ENCODE data around the gene GTF2F1. TPM values are rescaled to one million over a fixed set of nuclear protein-coding genes. Genes with fewer than 3 reads are reported as not detected.

GTF2F1 gene
- polyA plus RNA-seq, 1 of the 3 experiments (the other 2 are of a cell fraction) = 104 TPM

DNA sequence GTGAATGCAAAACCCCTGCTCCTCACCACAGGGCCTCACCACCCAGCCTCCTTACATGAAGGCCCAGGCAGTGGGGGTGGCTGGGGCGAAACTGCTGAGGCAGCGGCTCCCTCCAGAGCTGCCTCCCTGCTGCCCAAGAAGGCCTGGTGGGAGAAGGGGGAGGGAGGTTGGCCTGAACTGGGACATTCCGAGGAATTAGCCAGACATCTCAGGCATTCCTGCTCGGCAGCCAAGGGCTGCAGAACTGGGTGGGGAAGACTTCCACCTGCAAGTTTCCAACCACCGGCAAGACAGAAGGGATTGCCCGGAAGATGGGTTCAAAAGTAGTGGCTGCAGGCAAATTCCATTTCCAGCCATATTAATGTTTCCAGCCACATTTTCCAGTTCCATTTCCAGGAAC is 14.9 kb downstream of the GTF2F1 start:
- H3K36me3 ChIP-seq (replicated peaks in 1 of 2; ENCODE audit: control insufficient read depth in 1 of 2, insufficient read depth in 2 of 2, low read length in 1 of 2) = peaks cover 30 to 36% of the 10 kb centered on the region in 2 experiments
- TF ChIP-seq MAX (IDR thresholded peaks at IDR 0.05; ENCODE audit: low read depth) = no peak
- TF ChIP-seq, protein P1, sequence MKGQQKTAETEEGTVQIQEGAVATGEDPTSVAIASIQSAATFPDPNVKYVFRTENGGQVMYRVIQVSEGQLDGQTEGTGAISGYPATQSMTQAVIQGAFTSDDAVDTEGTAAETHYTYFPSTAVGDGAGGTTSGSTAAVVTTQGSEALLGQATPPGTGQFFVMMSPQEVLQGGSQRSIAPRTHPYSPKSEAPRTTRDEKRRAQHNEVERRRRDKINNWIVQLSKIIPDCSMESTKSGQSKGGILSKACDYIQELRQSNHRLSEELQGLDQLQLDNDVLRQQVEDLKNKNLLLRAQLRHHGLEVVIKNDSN (IDR thresholded peaks at IDR 0.05; ENCODE audit: borderline replicate concordance, low read depth) = no peak
- TF ChIP-seq MXI1 (IDR thresholded peaks at IDR 0.05; ENCODE audit: low read depth, low read length) = no peak
- TF ChIP-seq MEF2A (IDR thresholded peaks at IDR 0.05; ENCODE audit: borderline replicate concordance, low read depth) = no peak
- no peak for TF ChIP-seq RXRA (IDR thresholded peaks at IDR 0.05; ENCODE audit: borderline replicate concordance, low read depth)
- no peak for TF ChIP-seq FOSL2 (IDR thresholded peaks at IDR 0.05; ENCODE audit: borderline replicate concordance, low read depth)
- no peak for TF ChIP-seq CHD2 (IDR thresholded peaks at IDR 0.05; ENCODE audit: low read length, partially characterized antibody)
- TF ChIP-seq EP300 (IDR thresholded peaks at IDR 0.05; ENCODE audit: borderline replicate concordance in 1 of 2, low read depth in 1 of 2, low read length in 1 of 2) = no peak
- no peak for TF ChIP-seq TAF1 (IDR thresholded peaks at IDR 0.05; ENCODE audit: borderline replicate concordance, low read depth, low read length)
- no peak for TF ChIP-seq RFX5 (IDR thresholded peaks at IDR 0.05; ENCODE audit: low read length)
- no peak for TF ChIP-seq RAD21 (IDR thresholded peaks at IDR 0.05; ENCODE audit: low read length)
- no peak for TF ChIP-seq FOXM1 (IDR thresholded peaks at IDR 0.05; ENCODE audit: low read depth)
- H3K9ac ChIP-seq = no peak overlapping the region
- no peak overlapping the region for H2AFZ ChIP-seq (ENCODE audit: low read depth)
- H3F3A ChIP-seq (replicated peaks; ENCODE audit: insufficient read depth) = peaks cover 22% of the 10 kb centered on the region
- H3K4me2 ChIP-seq = no peak overlapping the region
- ChIA-PET POLR2A (interaction anchor here (0.7 kb wide), 1 partner anchor 47 kb away, joined by 4 read pairs; the partner anchor contains the start of gene KHSRP), CTCF (interaction anchor here (1.0 to 1.1 kb wide), 2 partner anchors 9 to 12 kb away, joined by 3 read pairs; no protein-coding TSS in a partner anchor)
- H3K9me2 ChIP-seq = no peaks in the 10 kb centered on the region
- peak overlapping the region in 1 of 2 experiments; percentile 17; a peak in 1 of 4 replicates for H3K27ac ChIP-seq (ENCODE audit: low read depth in 2 of 2, low read length in 1 of 2)
- peaks cover 6 to 19% of the 10 kb centered on the region in 2 experiments; a peak in 1 of 4 replicates for H3K4me1 ChIP-seq (ENCODE audit: control insufficient read depth in 1 of 2, insufficient read depth in 2 of 2, low read depth in 1 of 2, low read length in 1 of 2)
- WGBS (ENCODE audit: low lambda C conversion rate) = 75% methylated on average over 2 of the region's 6 CpGs
- no peaks in the 10 kb centered on the region for H3K9me3 ChIP-seq
- no peak for DNase-seq
- no peak overlapping the region for H3K4me3 ChIP-seq (ENCODE audit: low read depth in 2 of 2, low read length in 1 of 2)
- H4K20me1 ChIP-seq (ENCODE audit: insufficient read depth) = no peaks in the 10 kb centered on the region
- peaks cover 8% of the 10 kb centered on the region for H3K79me2 ChIP-seq (ENCODE audit: insufficient read depth)
- H3K27me3 ChIP-seq (ENCODE audit: insufficient read depth) = no peaks in the 10 kb centered on the region

- CTCF ChIA-PET = interaction anchor here (1.0 to 1.1 kb wide), 2 partner anchors 10 to 329 kb away, joined by 3 read pairs; no protein-coding TSS in a partner anchor
- POLR2A ChIA-PET = interaction anchor here (0.6 kb wide), 1 partner anchor 17 kb away, joined by 3 read pairs; the partner anchor contains the start of gene GTF2F1
Measured at GRCh38 chr19:6376512-6377190, 16.3 kb downstream of the GTF2F1 start.

More at GRCh38 chr19:6376512-6377190, 16.3 kb downstream of the GTF2F1 start:
- Histone ChIP-seq H3K36me3 (replicated peaks in 1 of 2; ENCODE audit: control insufficient read depth in 1 of 2, insufficient read depth in 2 of 2, low read length in 1 of 2) (peaks cover 24 to 26% of the 10 kb centered on the region in 2 experiments), H4K20me1 (ENCODE audit: insufficient read depth) (no peaks in the 10 kb centered on the region), H3K9ac (no peak overlapping the region), H3K27ac (ENCODE audit: low read depth in 2 of 2, low read length in 1 of 2) (peak overlapping the region in 1 of 2 experiments; percentile 23; a peak in 1 of 4 replicates), H3K4me3 (ENCODE audit: low read depth in 2 of 2, low read length in 1 of 2) (no peak overlapping the region), H3F3A (replicated peaks; ENCODE audit: insufficient read depth) (peaks cover 25% of the 10 kb centered on the region), H3K79me2 (ENCODE audit: insufficient read depth) (peaks cover 8% of the 10 kb centered on the region), H2AFZ (ENCODE audit: low read depth) (no peak overlapping the region), H3K27me3 (ENCODE audit: insufficient read depth) (no peaks in the 10 kb centered on the region), H3K4me2 (no peak overlapping the region), H3K4me1 (ENCODE audit: control insufficient read depth in 1 of 2, insufficient read depth in 2 of 2, low read depth in 1 of 2, low read length in 1 of 2) (peaks cover 6 to 22% of the 10 kb centered on the region in 2 experiments; a peak in 1 of 4 replicates), H3K9me2 (no peaks in the 10 kb centered on the region), H3K9me3 (no peaks in the 10 kb centered on the region)
- TF ChIP-seq MEF2A (IDR thresholded peaks at IDR 0.05; ENCODE audit: borderline replicate concordance, low read depth) (no peak), YY1 (IDR thresholded peaks at IDR 0.05; ENCODE audit: low read depth) (no peak), FOXM1 (IDR thresholded peaks at IDR 0.05; ENCODE audit: low read depth) (no peak), POLR2AphosphoS5 (IDR thresholded peaks at IDR 0.05; ENCODE audit: low read depth, low read length) (0 out of 2 replicates have a peak, but pooled peaks have one; percentile 12)
- DNase-seq = no peak
- 76% methylated on average over 14 of the region's 19 CpGs for WGBS (ENCODE audit: low lambda C conversion rate)
